Left forelimb (tissue), 1 donor: ENCODE measurements around the gene GABARAPL1.

Experiments
- DNase-seq: peaks from one replicate; pipeline ENCODE4 v3.0.0-alpha.2; 2018; ENCODE audit warnings: low spot score

The GABARAPL1 gene

GRCh38 chr12:10234562-10234961 is 21.9 kb downstream of the GABARAPL1 start:
- no peak for DNase-seq

GRCh38 chr12:10235761-10236631 is 23.3 kb downstream of the GABARAPL1 start:
- no peak for DNase-seq

DNA sequence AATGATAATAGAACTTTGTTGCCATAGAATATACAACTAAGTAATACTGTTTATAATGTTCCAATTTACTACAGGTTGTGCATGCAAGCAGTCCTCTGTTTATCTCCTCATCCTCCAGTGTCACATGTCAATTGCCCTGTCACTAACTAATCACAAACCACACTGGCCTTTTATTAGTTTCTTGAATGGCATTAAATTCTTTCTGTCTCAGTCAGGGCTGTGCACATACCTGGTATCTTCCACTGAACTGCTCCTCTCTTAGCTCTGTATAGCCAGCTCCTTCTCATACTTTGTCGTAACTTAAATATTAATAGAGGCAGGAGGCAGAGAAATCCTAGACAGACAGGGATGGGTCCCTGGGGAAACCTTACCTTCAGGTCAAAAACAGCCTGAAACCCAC is 24.0 kb downstream of the GABARAPL1 start:
- DNase-seq, result no peak

- DNase-seq, result no peak
These were observed 25.8 kb downstream of the GABARAPL1 start for GRCh38 chr12:10238526-10238925.

DNA sequence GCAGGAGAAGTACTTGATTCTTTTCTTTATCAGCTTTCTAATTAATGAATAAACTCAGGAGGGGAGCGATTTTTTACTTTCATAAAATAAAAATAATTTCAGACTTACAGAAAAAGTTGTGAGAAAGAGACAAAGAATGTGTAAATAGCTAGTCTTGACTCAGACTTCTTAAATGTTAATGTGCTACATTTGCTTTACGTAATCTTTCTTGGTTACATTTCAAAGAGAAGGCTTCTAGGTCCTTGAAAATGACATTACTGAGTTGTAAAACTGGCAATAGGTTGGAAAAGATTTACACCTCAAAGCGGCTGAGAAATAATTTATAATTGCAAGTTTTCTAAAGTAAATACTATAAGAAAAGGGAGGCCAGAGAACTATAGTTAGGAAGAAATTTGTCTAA is 28.6 kb downstream of the GABARAPL1 start:
- no peak for DNase-seq

GRCh38 chr12:10241727-10242126 is 29.1 kb downstream of the GABARAPL1 start:
- no peak for DNase-seq

DNA sequence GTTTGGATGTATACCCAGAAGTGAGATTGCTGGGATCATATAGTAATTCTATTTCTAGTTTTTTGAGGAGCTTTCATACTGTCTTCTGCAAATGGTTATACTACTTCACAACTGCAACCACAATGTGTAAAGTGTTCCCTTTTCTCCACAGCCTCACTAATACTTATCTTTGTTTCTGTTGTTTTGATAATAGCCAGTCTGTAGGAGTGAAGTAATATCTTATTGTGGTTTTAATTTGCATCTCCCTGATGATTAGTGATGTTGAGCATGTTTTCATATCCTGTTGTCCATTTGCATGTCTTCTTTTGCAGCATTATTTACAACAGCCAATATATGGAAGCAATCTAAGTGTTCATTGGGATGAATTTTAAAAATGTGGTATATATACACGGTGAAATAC is 29.9 kb downstream of the GABARAPL1 start:
- DNase-seq, result no peak

- DNase-seq, result no peak
These were observed 31.3 kb downstream of the GABARAPL1 start for GRCh38 chr12:10243818-10244520.

GRCh38 chr12:10247436-10248058 is 34.9 kb downstream of the GABARAPL1 start:
- DNase-seq, result no peak

DNA sequence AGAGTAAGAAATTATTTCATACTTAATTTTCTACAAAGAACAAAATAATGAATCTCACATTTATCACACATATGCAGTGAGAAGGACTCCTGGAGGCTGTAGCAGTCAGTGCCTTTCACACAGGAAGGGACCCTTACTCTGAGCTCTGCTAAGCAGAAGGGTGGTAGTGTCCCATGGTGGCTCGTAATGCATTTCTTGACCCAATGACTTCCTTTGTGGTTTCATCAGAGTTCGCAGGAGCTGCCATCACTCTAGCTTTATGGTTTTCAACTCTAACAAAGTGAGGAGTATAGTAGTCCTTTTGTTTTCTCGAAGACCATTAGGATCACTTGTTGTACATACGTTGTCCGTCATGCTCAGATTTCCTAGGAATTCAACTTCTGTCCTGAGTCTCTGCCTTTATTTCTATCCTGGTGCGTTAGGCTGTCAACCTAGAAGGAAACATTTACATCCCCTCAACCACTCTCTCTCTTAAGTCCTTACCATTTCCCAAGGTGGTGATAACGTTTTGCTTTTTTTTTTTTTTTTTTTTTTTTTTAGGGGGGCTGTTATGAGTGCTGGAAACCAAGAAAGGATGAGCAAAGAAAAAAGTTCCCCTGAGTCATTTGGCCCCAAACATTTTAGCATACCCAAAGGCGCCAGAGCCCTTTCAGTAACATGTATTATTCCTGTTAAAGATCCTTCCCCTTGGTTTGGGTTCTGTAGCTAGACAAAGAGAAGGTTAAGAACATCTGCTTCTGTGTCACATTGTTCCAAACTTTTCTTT is 37.2 kb downstream of the GABARAPL1 start:
- no peak for DNase-seq

DNA sequence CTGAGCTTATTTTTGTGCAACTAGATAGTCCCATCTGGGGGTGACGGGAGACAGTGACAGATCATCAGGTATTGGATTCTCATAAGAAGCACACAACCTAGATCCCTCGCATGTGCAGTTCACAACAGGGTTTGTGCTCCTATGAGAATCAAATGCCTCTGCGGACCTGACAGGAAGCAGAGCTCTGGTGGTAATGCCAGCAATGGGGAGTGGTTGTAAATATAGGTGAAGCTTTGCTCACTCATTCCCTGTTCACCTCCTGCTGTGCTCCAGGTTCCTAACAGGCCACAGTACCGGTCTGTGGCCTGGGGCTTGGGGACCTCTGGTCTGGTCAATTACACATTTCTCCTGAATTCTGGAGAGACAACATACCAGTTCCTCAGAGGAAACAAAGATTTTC is 39.0 kb downstream of the GABARAPL1 start:
- no peak for DNase-seq

DNA sequence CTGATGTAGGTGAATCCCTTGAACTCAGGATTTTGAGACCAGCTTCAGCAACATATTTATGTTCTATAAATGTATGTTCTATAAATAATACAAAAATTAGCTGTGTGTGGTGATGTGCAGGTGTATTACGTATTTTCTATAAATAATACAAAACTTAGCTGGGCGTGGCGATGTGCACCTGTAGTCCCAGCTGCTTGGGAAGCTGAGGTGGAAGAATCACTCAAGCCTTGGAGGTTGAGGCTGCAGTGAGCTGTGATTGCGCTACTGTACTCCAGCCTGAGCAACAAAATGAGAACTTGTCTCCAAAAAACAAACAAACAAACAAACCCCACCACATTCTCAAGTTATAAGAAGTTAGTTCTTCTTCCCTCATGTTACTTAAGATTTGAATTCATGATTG is 39.5 kb downstream of the GABARAPL1 start:
- DNase-seq, result no peak

- DNase-seq, result no peak
These were observed 43.4 kb downstream of the GABARAPL1 start for GRCh38 chr12:10256064-10256463.

DNA sequence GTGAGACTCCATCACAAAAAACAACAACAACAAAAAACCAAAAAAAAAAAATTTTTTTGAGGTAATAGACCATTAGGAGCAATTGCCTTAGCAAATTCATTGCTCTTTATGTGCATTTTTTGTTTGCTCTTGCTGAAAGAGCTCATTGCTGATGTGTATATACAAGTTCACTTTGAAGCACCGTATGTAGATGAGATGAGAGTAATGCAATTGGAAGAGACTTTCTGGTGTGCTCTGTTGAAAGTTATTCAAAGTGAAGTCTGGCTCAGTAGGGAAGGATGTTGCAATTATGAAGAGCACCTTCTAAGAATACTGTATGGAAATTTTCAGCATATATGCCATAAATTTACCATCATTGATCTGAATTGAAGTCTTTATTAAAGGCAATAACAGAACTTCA is 48.2 kb downstream of the GABARAPL1 start:
- no peak for DNase-seq

DNA sequence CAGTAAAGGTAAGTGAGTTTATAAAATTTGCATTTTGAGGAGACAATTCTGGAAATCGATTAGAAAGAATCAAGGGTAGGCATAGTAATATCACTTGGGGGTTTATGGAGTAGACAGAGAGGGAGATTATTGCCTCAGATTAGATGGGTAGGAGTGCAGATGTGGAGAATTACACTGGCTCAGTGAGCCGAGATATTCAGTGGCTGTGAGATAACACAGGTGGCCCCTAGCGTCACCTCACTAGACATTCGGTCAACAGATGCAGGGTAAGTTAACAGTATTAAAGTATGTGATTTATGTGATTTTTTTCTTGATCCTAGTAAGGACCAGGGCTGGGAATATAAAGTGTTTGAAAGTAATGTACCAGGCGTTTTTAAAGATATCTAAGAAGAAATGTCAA is 55.4 kb downstream of the GABARAPL1 start:
- no peak for DNase-seq

DNA sequence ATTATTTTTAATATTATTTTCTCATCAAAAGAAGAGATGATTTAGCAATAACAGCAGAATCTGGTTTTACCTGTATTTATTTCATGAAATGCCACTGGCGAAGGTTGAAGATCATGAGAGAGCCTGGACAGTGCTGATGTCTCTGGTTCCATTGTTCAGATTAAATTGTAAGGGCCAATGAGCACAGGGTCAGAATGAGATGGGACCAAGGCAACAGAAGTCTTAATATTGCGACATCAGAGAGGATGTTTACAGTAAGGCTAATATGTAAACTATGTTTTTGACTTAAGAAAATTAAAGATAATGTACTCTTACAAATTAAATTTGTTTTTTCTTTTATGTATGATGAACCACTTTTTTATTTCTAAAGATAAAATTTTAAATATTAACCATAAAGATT is 59.8 kb downstream of the GABARAPL1 start:
- no peak for DNase-seq
